Hematopoietic multipotent progenitor cell (in vitro differentiated cells): ENCODE measurements around the gene ARAP1. TPM values are rescaled to one million over a fixed set of nuclear protein-coding genes. Genes with fewer than 3 reads are reported as not detected.

Experiments
- DNase-seq, 3 donors: peaks; one replicate each; pipeline ENCODE4 v3.0.0-alpha.2; 2011 to 2015; ENCODE audit warnings: low read depth in 2 of 3, low spot score in 2 of 3
- total RNA-seq: library from RNA; depleted of rRNA; stranded (reverse); fragments of >200 nt; gene quantifications from one replicate; pipeline ENCODE4 v1.2.3, GENCODE V29; 2012

Gene ARAP1
- total RNA-seq, 1 donor = 148 TPM

- DNase-seq = no peak
These were observed 12.3 kb upstream of the ARAP1 start for GRCh38 chr11:72764503-72764902.

DNA sequence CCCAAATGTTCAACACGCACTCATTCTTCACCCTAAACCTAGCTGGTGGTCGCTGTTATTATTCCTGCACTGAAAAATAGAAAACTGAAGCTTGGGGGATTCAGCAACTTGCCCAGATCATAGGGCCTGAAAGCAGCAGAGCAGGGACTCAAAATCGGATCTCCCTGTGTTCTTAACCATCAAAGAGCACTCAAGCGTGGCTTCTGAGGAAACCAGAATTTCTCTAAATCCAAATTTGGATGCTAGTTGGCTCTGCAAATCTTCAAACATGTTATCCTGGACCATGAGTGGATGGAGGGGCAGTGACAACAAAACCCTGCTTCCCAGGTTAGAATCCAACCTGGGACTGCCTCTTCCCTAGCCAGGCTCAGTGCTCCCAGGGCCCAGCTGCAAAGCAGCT is 11.6 kb upstream of the ARAP1 start:
- DNase-seq = no peak

DNA sequence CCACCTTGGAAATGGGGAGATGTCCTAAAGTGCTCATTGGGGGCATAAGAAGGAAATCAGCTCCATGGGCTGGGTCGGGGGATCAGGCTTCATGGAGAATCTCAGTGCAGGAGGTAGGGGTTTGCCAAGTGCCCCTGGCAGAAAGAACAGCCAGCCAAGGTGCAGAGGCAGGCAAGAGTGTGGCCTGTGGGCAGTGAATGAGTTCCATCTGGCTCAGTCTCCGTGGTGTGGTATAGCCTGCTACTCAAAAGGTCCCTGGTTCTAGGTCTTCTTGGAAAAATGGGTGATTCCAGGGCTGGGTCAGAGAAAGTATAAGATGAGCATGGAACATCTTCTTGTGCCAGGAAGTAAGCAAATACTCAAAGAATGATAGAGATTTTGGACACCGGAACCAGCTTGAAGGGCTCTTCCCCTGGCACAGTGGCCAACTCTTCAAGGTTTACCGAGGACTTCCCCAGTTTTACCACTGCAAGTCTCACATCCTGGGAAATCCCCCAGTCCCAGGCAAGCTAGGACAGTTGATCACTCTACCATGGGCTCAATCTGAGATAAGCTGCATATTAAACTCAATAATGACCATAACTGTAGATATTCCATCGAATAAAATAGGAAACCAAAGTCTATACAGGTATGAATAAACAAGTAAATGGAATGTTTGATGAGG is 10.6 kb upstream of the ARAP1 start:
- peak in 1 of 3 donors; percentile 42 for DNase-seq

DNA sequence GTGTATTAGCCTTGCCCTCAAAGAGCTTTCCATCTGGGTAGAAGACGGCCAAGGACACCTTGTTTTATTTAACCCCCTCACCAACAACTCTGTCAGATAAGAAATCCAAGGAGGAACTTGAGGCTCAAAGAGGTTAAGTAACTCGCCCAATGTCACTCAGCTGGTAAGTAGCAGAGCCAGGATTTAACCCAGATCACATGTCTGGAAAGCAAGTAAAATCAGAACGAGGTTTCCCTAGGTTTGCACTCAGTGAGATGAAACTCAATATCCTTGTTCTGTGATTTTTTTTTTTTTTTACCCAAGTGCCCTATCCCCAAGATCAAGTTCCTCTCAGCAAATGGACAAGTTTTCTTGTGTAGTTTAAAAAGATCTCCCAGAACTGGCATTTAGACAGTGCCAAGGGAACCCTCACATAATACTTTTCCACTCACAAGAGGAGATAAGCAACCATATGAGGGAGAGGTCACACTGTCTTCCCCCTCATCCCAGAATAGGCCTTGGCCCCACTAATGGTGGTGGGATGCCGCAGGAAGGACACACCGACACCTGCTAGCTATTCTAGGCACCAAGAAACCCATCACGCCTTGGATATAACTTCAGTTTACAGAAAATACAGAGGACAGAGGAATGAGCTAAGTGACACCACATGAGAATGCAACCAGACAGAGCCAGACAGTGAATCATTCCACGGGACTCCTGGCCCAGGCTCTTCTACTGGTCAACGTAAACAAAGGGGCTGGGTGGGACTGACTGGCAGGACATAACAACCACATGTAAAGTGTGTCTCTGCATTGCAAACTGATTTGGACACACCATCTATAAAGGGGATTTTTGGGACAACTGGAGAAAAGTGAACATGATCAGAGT is 8.6 kb upstream of the ARAP1 start:
- DNase-seq = no peak

DNA sequence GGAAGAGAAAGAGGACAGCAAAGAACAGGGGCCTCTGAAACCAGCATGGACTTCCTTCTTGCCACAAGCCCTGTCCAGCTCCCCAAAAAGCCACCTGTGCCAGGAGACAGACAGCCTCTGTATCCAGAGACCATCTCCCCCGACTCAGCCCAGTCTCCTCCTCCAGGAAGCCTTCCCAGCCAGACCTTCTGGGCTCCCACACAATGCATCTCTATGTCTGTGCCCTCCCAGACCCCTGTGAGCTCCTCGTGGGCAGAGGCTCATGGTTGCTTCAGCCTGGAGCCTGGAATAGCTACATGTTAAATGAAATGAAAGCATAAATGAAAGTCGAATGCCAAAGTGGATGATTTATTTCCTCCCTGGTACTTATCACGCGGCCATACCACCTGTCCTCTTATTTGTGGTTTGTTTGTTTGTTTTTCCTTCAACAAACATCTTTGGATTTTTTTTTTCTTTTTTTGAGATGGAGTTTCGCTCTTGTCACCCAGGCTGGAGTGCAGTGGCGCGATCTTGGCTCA is 7.3 kb upstream of the ARAP1 start:
- DNase-seq = no peak

DNA sequence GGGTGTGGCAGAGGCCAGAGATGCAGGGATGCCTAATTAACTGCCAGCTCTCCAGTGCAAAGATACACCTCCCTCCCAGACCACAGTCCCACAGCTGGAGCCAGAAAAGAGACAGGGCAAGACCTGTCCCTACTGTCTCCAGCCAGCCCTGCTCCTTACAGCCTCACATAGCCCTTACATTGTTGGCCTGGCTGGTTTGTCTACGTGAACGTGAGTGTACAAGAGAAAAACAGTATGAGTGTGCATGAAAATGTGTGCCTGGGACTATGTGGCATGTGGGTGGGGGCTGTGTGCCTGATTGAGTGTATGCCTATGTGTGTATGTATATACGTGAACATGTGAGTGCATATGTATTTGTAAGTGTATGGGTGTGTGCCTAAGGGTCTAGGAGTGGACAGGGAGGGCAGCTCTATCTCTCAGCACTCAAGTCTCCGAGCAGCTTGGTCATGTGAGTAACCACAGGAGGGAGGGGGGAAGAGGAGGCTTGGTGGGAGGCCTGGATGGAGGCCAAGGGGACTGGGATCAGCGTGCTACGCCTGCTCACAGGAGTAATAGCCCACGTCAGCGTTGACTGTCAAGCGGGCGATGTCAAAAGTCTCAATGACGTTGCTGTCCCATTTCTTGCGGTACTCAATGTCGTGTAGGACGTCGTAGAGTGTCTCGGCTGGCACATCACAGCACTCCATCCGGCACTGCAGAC is 6.6 kb upstream of the ARAP1 start:
- DNase-seq = peak in 1 of 3 donors; percentile 68

GRCh38 chr11:72758304-72758689 is 6.1 kb upstream of the ARAP1 start:
- no peak for DNase-seq

DNA sequence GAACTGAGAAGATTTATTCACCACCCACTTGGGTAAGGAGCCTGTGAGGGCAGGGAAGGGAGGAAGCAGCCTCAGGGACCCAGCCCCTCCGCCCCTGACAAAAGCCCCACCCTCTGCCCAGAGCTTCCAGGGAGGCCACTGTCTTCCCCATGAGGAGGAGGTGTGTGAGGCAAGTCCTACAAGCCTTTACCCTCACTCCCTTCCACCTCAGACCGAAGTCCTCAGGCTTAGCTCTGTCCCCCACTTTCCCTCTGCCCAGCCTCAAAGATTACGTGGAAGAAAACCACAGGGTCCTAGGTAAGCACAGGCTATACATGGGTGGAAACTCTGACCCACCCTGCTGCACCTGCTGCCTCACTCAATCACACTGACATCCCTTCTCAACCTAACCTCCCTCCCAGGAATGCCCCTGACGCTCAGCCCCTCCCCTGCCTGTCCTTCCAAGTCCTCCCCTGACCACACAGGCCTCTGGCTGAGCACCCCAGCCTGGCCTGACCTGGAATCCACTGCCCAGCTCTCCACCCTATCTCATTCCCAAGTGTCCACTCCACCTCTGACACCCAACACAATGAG is 3.6 kb upstream of the ARAP1 start:
- no peak for DNase-seq

- no peak for DNase-seq
These were observed 2.4 kb upstream of the ARAP1 start for GRCh38 chr11:72754544-72755155.

DNA sequence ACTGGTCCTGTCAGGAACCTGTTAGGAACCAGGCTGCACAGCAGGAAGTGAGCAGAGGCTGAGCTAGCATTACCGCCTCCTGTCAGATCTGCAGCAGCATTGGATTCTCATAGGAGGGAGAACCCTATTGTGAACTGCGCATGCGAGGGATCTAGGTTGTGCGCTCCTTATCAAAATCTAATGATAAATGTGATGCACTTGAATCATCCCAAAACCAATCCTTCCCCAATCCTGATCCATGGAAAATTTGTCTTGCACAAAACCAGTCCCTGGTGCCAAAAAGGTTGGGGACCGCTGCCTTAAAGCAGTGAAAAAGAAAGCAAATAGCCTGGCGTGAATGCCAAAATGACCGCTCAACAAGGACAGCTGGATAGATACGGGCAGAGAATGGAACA is 1.9 kb upstream of the ARAP1 start:
- DNase-seq = no peak

GRCh38 chr11:72753341-72754148 is 1.3 kb upstream of the ARAP1 start:
- no peak for DNase-seq

- no peak for DNase-seq
These were observed 806 bp downstream of the ARAP1 start for GRCh38 chr11:72751116-72752087.

- no peak for DNase-seq
These were observed 1.6 kb downstream of the ARAP1 start for GRCh38 chr11:72750556-72751115.

DNA sequence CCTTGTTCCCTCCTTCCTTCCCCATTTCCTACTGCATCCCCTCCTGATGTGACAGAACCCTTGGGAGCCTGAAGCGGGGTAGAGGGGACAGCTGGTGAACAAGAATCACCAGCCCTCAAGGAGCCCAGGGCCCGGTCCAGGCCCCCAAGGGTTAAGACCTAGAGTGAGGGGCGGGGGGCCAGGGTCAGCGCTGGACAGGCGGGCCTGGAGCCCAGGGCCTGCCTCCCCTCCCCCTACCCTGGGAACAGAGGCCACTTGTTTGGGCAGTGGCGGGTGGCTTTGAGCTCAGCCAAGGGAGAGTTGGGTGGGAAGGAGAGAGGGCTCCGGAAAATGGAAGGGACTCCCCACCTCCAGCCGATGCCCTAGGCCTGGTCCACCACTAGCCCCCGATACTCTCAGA is 2.1 kb downstream of the ARAP1 start:
- no peak for DNase-seq

- DNase-seq = no peak
These were observed 4.8 kb downstream of the ARAP1 start for GRCh38 chr11:72747289-72747855.

- DNase-seq = no peak
These were observed 5.4 kb downstream of the ARAP1 start for GRCh38 chr11:72746821-72747220.

- DNase-seq = no peak
These were observed 6.2 kb downstream of the ARAP1 start for GRCh38 chr11:72745925-72746550.
